H1 (cell line): ENCODE measurements around the gene LIPC. TPM values are rescaled to one million over a fixed set of nuclear protein-coding genes. Genes with fewer than 3 reads are reported as not detected.
A peak's percentile ranks its signal among the peaks of the same experiment; 100 is the strongest.

Experiments used
- CTCF ChIA-PET: fragments of 300-600 bp; sonication (Branson Sonifier 250); formaldehyde crosslinking; loops from one replicate; lab custom pipeline; 2021; ENCODE audit not compliant: partially characterized antibody; lab: Charles Lee
- POLR2A ChIA-PET: fragments of 300-600 bp; sonication (Branson Sonifier 250); formaldehyde crosslinking; loops from one replicate; lab custom pipeline; 2021; ENCODE audit warnings: inconsistent platforms; ENCODE audit not compliant: partially characterized antibody; lab: Charles Lee
- DNase-seq, 2 experiments: peaks; one replicate each; pipeline versions ENCODE4 v3.0.0 to v3.0.0-alpha.2; 2010 to 2022; ENCODE audit warnings: low spot score in 2 of 2, low read depth in 1 of 2, mixed read lengths in 1 of 2
- FAIRE-seq: peaks from 2 replicates; lab custom pipeline; 2011; peaks lifted over from hg19 to GRCh38; lab: Jason Lieb, UNC
- H2AFZ ChIP-seq: 2 replicates; pipeline ENCODE4 v1.8.1; 2012; ENCODE audit warnings: low read length, inconsistent platforms
- H2AK5ac ChIP-seq: 2 replicates; pipeline ENCODE4 v1.6.1; 2013; ENCODE audit warnings: low read depth, low read length
- H2BK120ac ChIP-seq: replicated peaks from 2 replicates; pipeline ENCODE3; 2013; ENCODE audit warnings: low read depth, low read length, inconsistent platforms
- H2BK12ac ChIP-seq: 2 replicates; pipeline ENCODE4 v1.6.1; 2013; ENCODE audit warnings: low read depth, low read length
- H2BK15ac ChIP-seq: 2 replicates; pipeline ENCODE4 v1.6.1; 2013; ENCODE audit warnings: low read length
- H2BK20ac ChIP-seq: 2 replicates; pipeline ENCODE4 v1.6.1; 2013; ENCODE audit warnings: low read length
- H2BK5ac ChIP-seq: 2 replicates; pipeline ENCODE4 v1.6.1; 2013; ENCODE audit warnings: low read depth, low read length
- H3K14ac ChIP-seq: 2 replicates; pipeline ENCODE4 v1.6.1; 2013; ENCODE audit warnings: inconsistent platforms; ENCODE audit not compliant: insufficient read length
- H3K18ac ChIP-seq: 2 replicates; pipeline ENCODE4 v1.6.1; 2013; ENCODE audit warnings: low read length; ENCODE audit errors: extremely low read depth
- H3K23ac ChIP-seq: 2 replicates; pipeline ENCODE4 v1.6.1; 2013; ENCODE audit warnings: inconsistent platforms; ENCODE audit not compliant: insufficient read length
- H3K23me2 ChIP-seq: 2 replicates; pipeline ENCODE4 v1.6.1; 2013; ENCODE audit warnings: low read depth, low read length
- H3K27ac ChIP-seq: 2 replicates; pipeline ENCODE4 v1.6.1; 2011; ENCODE audit warnings: low read depth, low read length, inconsistent platforms
- H3K27me3 ChIP-seq, 4 experiments: replicated peaks in 1 of 4; 1 replicate in 1 of 4; 2 replicates in 3 of 4; pipeline versions ENCODE4 v1.6.1 to v1.8.1; 2011 to 2013; ENCODE audit warnings: low read length in 3 of 4, mild to moderate bottlenecking in 3 of 4, inconsistent platforms in 2 of 4, mixed read lengths in 2 of 4, moderate library complexity in 1 of 4; ENCODE audit not compliant: control insufficient read depth in 3 of 4, insufficient read depth in 3 of 4; ENCODE audit errors: extremely low read depth in 1 of 4
- H3K36me3 ChIP-seq, 4 experiments: 2 replicates each; pipeline versions ENCODE4 v1.6.1 to v1.8.1; 2011 to 2013; ENCODE audit warnings: mild to moderate bottlenecking in 4 of 4, low read length in 3 of 4, moderate library complexity in 2 of 4, control low read depth in 1 of 4, inconsistent platforms in 1 of 4; ENCODE audit not compliant: insufficient read depth in 4 of 4, control insufficient read depth in 2 of 4
- H3K4ac ChIP-seq: replicated peaks from 2 replicates; pipeline ENCODE3; 2013; ENCODE audit warnings: low read length, low read depth, mixed read lengths, inconsistent platforms; ENCODE audit not compliant: insufficient read length
- H3K4me1 ChIP-seq, 4 experiments: replicated peaks in 1 of 4; 1 replicate in 1 of 4; 2 replicates in 3 of 4; pipeline versions ENCODE4 v1.6.1 to v1.8.1; 2011 to 2013; ENCODE audit warnings: low read length in 3 of 4, inconsistent platforms in 2 of 4, mixed read lengths in 1 of 4; ENCODE audit not compliant: insufficient read depth in 4 of 4, control insufficient read depth in 3 of 4
- H3K4me2 ChIP-seq, 2 experiments: 2 replicates each; pipeline versions ENCODE4 v1.6.1 to v1.8.1; 2011 to 2013; ENCODE audit warnings: low read depth in 2 of 2, low read length in 2 of 2, control low read depth in 1 of 2, inconsistent platforms in 1 of 2, mild to moderate bottlenecking in 1 of 2; ENCODE audit not compliant: insufficient read depth in 1 of 2
- H3K4me3 ChIP-seq, 4 experiments: fragments of 200-600, 300-600 bp in 1 of 4; sonication (generic), shearing (Covaris generic), sonication (Bioruptor Twin) in 1 of 4; 2 replicates each; pipeline versions ENCODE4 v1.5.1 to v1.8.1; 2011 to 2016; ENCODE audit warnings: low read length in 4 of 4, low read depth in 3 of 4, control low read depth in 2 of 4, inconsistent platforms in 2 of 4, mild to moderate bottlenecking in 2 of 4, mixed read lengths in 1 of 4, moderate library complexity in 1 of 4; ENCODE audit not compliant: insufficient read depth in 2 of 4; ENCODE audit errors: extremely low read depth in 1 of 4
- H3K56ac ChIP-seq: replicated peaks from 2 replicates; pipeline ENCODE3; 2013; ENCODE audit warnings: low read depth, mild to moderate bottlenecking, mixed read lengths, low read length, inconsistent platforms; ENCODE audit not compliant: insufficient read length
- H3K79me1 ChIP-seq: 2 replicates; pipeline ENCODE4 v1.6.1; 2013; ENCODE audit warnings: low read depth, low read length, control low read depth
- H3K79me2 ChIP-seq, 2 experiments: 2 replicates each; pipeline versions ENCODE4 v1.6.1 to v1.8.1; 2012 to 2013; ENCODE audit warnings: low read length in 2 of 2, mild to moderate bottlenecking in 2 of 2, inconsistent platforms in 1 of 2; ENCODE audit not compliant: insufficient read depth in 2 of 2, control insufficient read depth in 1 of 2
- H3K9ac ChIP-seq, 4 experiments: replicated peaks in 1 of 4; 1 replicate in 1 of 4; 2 replicates in 3 of 4; pipeline versions ENCODE4 v1.6.1 to v1.8.1; 2011 to 2013; ENCODE audit warnings: low read depth in 3 of 4, low read length in 3 of 4, control low read depth in 2 of 4, mild to moderate bottlenecking in 2 of 4, moderate library complexity in 2 of 4, inconsistent platforms in 1 of 4; ENCODE audit errors: extremely low read depth in 1 of 4
- H3K9me3 ChIP-seq, 2 experiments: 2 replicates each; pipeline versions ENCODE4 v1.6.1 to v1.8.1; 2012 to 2013; ENCODE audit warnings: mild to moderate bottlenecking in 2 of 2, moderate library complexity in 2 of 2, control low read depth in 1 of 2, inconsistent platforms in 1 of 2, low read depth in 1 of 2, low read length in 1 of 2, mixed read lengths in 1 of 2; ENCODE audit not compliant: insufficient read depth in 2 of 2
- H4K20me1 ChIP-seq, 2 experiments: replicated peaks in 1 of 2; 2 replicates each; pipeline versions ENCODE3 to v1.8.1; 2011 to 2013; ENCODE audit warnings: inconsistent platforms in 2 of 2, low read length in 2 of 2, mild to moderate bottlenecking in 1 of 2; ENCODE audit not compliant: insufficient read depth in 2 of 2, control insufficient read depth in 1 of 2
- H4K5ac ChIP-seq: 2 replicates; pipeline ENCODE4 v1.6.1; 2013; ENCODE audit warnings: low read length, low read depth, mixed read lengths, inconsistent platforms; ENCODE audit not compliant: insufficient read length
- H4K8ac ChIP-seq: 2 replicates; pipeline ENCODE4 v1.8.0; 2013; ENCODE audit warnings: mild to moderate bottlenecking, moderate library complexity, low read length, inconsistent platforms; ENCODE audit not compliant: insufficient read depth; ENCODE audit errors: extremely low read depth
- H4K91ac ChIP-seq: replicated peaks from 2 replicates; pipeline ENCODE3; 2013; ENCODE audit warnings: low read length, mixed read lengths, inconsistent platforms; ENCODE audit not compliant: insufficient read length
- CBX5 ChIP-seq: fragments of 300-800, 300-1000 bp; sonication (generic); IDR thresholded peaks from 2 replicates; pipeline ENCODE4 v1.7.1; 2016; ENCODE audit warnings: antibody characterized with exemption, low read length, low read depth
- WGBS, 2 experiments: shearing (Covaris generic) in 1 of 2; methylation state at CpG; one replicate each; pipeline versions ENCODE4 v1.1.6 to v1.1.7; 2013 to 2015; ENCODE audit warnings: low lambda C conversion rate in 2 of 2, mixed read lengths in 2 of 2, inconsistent platforms in 1 of 2, low coverage in 1 of 2, missing lambda C conversion rate in 1 of 2; ENCODE audit not compliant: insufficient replicate concordance in 2 of 2, insufficient coverage in 1 of 2, insufficient read length in 1 of 2; ENCODE audit errors: extremely low coverage in 1 of 2, missing lambda C conversion rate in 1 of 2; 5-methylcytosine and 5-hydroxymethylcytosine counted together
- polyA plus RNA-seq, 7 experiments: library from polyadenylated mRNA; depleted of rRNA in 3 of 7; stranded (reverse) in 5 of 7; unstranded in 2 of 7; fragments of >200 nt in 5 of 7; fragments of 200-250 nt in 2 of 7; gene quantifications; 1 replicate in 5 of 7; 2 replicates in 1 of 7; 4 replicates in 1 of 7; pipeline versions ENCODE4 v1.2.1 to v1.2.3, GENCODE V29; 2011 to 2013; ENCODE audit warnings: missing spikeins in 2 of 7, mixed read lengths in 2 of 7
- total RNA-seq: library from RNA; stranded (reverse); fragmentation: NEBNext Ultra II Directional; extraction: Animal tissue kit (Norgen Biotek cat#: 25700); gene quantifications from 2 replicates; pipeline ENCODE4 v1.2.1, GENCODE V29; 2021

The LIPC gene
- total and polyA plus RNA-seq, 2 of the 8 experiments (the other 6 are each of a cell fraction or from before 2014, with no cell fraction given): not detected

DNA sequence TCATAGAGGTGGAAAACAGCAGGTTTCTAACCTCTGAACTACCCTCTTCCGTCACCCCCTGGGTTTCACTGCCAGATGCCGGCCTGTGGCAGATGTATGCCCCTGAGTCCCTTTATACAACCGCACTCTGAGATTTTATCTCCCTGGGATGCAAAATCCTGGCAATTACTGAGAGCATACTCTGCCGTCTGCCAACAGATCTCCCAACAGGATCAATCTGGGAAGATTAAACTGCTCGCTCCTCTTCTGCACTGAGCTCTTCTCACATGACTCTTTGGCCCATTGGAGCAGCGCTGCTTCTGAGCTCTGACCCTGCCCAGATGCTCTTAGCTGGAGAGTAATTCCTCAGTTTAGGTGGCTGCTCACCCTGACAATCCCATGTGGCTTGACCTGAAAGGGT, 133.2 kb downstream of the LIPC start:
- H3K36me3 ChIP-seq: no peaks in the 10 kb centered on the region
- no peak overlapping the region for H4K5ac ChIP-seq
- POLR2A ChIA-PET: no interaction called here
- no peak overlapping the region for H2BK15ac ChIP-seq
- no peak overlapping the region for H2BK120ac ChIP-seq
- no peak overlapping the region for H2BK12ac ChIP-seq
- H3K79me1 ChIP-seq: no peaks in the 10 kb centered on the region
- WGBS, 2 experiments: 91% methylated on average over 5 of the region's 6 CpGs; no CpG with 5 or more reads in 1 of the 2 experiments
- H4K20me1 ChIP-seq: no peaks in the 10 kb centered on the region
- H3K56ac ChIP-seq: no peak overlapping the region
- CTCF ChIA-PET: interaction anchor here (0.6 to 1.6 kb wide), 2 partner anchors 10 to 377 kb away, joined by 3 to 5 read pairs; no protein-coding TSS in a partner anchor
- peak in 1 of 2 experiments; percentile 31 for DNase-seq
- H3K14ac ChIP-seq: no peak overlapping the region
- no peak overlapping the region for H2BK20ac ChIP-seq
- H3K4me1 ChIP-seq: no peaks in the 10 kb centered on the region; a peak in 1 of 7 replicates
- H4K91ac ChIP-seq: no peak overlapping the region
- H3K9ac ChIP-seq: no peak overlapping the region
- no peaks in the 10 kb centered on the region for H3K23me2 ChIP-seq
- no peak overlapping the region for H3K4ac ChIP-seq
- no peaks in the 10 kb centered on the region for H3K79me2 ChIP-seq
- no peaks in the 10 kb centered on the region for H3K9me3 ChIP-seq
- no peak overlapping the region for H3K4me2 ChIP-seq
- H3K4me3 ChIP-seq: no peak overlapping the region
- H3K18ac ChIP-seq: no peak overlapping the region
- no peak overlapping the region for H4K8ac ChIP-seq
- H2BK5ac ChIP-seq: no peak overlapping the region
- TF ChIP-seq CBX5: no peak
- no peak overlapping the region for H2AFZ ChIP-seq
- H3K23ac ChIP-seq: no peak overlapping the region
- no peak overlapping the region for H2AK5ac ChIP-seq
- FAIRE-seq: no peak
- no peaks in the 10 kb centered on the region for H3K27me3 ChIP-seq
- H3K27ac ChIP-seq: no peak overlapping the region
